Ovary (tissue), 9 donors: ENCODE measurements around the gene CGA. TPM values are rescaled to one million over a fixed set of nuclear protein-coding genes. Genes with fewer than 3 reads are reported as not detected.

Source experiments
- DNase-seq, 5 donors: peaks; one replicate each; pipeline ENCODE4 v3.0.0-alpha.2; 2019 to 2020
- H3K27ac ChIP-seq, 2 donors: fragments of 200-600 bp; one replicate each; pipeline versions ENCODE4 v1.5.1 to v1.8.0; 2019 to 2022
- H3K27me3 ChIP-seq: fragments of 200-600 bp; one replicate; pipeline ENCODE4 v1.8.0; 2022
- H3K36me3 ChIP-seq: fragments of 200-600 bp; sonication (generic); one replicate; pipeline ENCODE4 v1.5.1; 2019
- H3K4me1 ChIP-seq: one replicate; pipeline ENCODE4 v1.8.1; 2013; ENCODE audit warnings: mild to moderate bottlenecking, moderate library complexity; ENCODE audit not compliant: insufficient read depth
- H3K4me3 ChIP-seq: fragments of 200-600 bp; sonication (generic); one replicate; pipeline ENCODE4 v1.5.1; 2017
- H3K9me3 ChIP-seq, 2 donors: fragments of 200-600 bp in 1 of 2; sonication (generic) in 1 of 2; one replicate each; pipeline versions ENCODE4 v1.5.1 to v1.8.1; 2013 to 2019; ENCODE audit warnings: mild to moderate bottlenecking in 1 of 2, moderate library complexity in 1 of 2
- EP300 ChIP-seq: sonication (generic); formaldehyde crosslinking; IDR thresholded peaks from one replicate; pipeline ENCODE4 v1.6.1; 2017; ENCODE audit warnings: antibody characterized with exemption
- POLR2A ChIP-seq: fragments of 450-650 bp; IDR thresholded peaks from one replicate; pipeline ENCODE4 v1.6.1; 2017; ENCODE audit warnings: antibody characterized with exemption, mild to moderate bottlenecking, moderate library complexity
- WGBS, 3 donors: extraction: QIAGEN DNeasy Blood & Tissue Kit in 1 of 3; methylation state at CpG; one replicate each; pipeline versions ENCODE4 v1.1.5 to v1.1.7; 2013 to 2017; 5-methylcytosine and 5-hydroxymethylcytosine counted together
- intact Hi-C, 4 donors: fragments of 100-400 bp; cut with DNase I; formaldehyde crosslinking; loops; one replicate each; pipeline versions ENCODE4 v1.11.0 to v1.15.1; 2022 to 2023
- polyA plus RNA-seq, 2 donors: library from polyadenylated mRNA; stranded (reverse); fragments of 200-250 nt in 1 of 2; fragments of 350-450 nt in 1 of 2; fragmentation: Illumina TruSeq in 1 of 2; extraction: RNeasy Lipid Tissue Mini Kit (QIAGEN cat#74804) in 1 of 2; gene quantifications; one replicate each; pipeline ENCODE4 v1.2.3, GENCODE V29; 2013 to 2014
- total RNA-seq, 7 donors: library from RNA; depleted of rRNA in 2 of 7; stranded (reverse); fragments of >200 nt in 2 of 7; fragmentation: NEBNext Ultra II Directional in 3 of 7; extraction: Animal tissue kit (Norgen Biotek cat#: 25700) in 3 of 7; gene quantifications; one replicate each; pipeline versions ENCODE4 v1.1.0 to v1.2.4, GENCODE V29; 2016 to 2023
- TF ChIP-seq, protein P1 (sequence below), 3 donors: fragments of 450-650 bp in 2 of 3; fragments of 200-600 bp in 1 of 3; IDR thresholded peaks; one replicate each; pipeline versions ENCODE4 v1.5.1 to v1.8.0; 2016 to 2022; ENCODE audit warnings: antibody characterized with exemption in 3 of 3, mild to moderate bottlenecking in 1 of 3
- donor health status: DM: no; HTN: no; CAD: no; lungs with moderate emphysema.
- donor health status: DM: no; HTN: no; CAD: no.
- donor health status: Bipolar disorder and iron deficiency.
- donor health status: DM: yes; HTN: yes; CAD: no.
- donor health status: DM: no; HTN: no; CAD: no.
- donor health status: DM: yes; HTN: yes; CAD: no.

The CGA gene
- total and polyA plus RNA-seq, 9 donors, result not detected

DNA sequence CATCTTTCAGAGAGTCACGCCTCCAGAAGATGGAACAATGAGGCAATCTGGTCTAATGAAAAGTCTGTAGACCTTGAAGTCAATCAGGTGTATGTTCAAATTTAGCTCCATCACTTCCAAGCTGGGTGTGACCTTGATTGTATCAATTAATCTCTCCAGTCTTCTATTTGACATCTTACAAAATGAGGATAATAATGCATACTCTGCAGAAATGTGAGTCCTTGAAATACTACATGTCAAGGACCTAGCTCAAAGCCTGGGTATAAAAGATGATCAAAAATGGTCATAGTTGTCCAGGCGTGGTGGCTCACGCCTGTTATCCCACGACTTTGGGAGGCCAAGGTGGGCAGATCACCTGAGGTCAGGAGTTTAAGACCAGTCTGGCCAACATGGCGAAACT, 29.8 kb downstream of the CGA start:
- H3K27ac ChIP-seq, result no peak overlapping the region
- DNase-seq, result no peak
- no peak overlapping the region for H3K4me3 ChIP-seq
- no peaks in the 10 kb centered on the region for H3K27me3 ChIP-seq
- 67 to 88% (median 74%) methylated on average over 5 of the region's 5 CpGs for WGBS, 3 donors
- no peaks in the 10 kb centered on the region for H3K36me3 ChIP-seq
- TF ChIP-seq POLR2A, result no peak
- TF ChIP-seq EP300, result no peak
- TF ChIP-seq, protein P1, sequence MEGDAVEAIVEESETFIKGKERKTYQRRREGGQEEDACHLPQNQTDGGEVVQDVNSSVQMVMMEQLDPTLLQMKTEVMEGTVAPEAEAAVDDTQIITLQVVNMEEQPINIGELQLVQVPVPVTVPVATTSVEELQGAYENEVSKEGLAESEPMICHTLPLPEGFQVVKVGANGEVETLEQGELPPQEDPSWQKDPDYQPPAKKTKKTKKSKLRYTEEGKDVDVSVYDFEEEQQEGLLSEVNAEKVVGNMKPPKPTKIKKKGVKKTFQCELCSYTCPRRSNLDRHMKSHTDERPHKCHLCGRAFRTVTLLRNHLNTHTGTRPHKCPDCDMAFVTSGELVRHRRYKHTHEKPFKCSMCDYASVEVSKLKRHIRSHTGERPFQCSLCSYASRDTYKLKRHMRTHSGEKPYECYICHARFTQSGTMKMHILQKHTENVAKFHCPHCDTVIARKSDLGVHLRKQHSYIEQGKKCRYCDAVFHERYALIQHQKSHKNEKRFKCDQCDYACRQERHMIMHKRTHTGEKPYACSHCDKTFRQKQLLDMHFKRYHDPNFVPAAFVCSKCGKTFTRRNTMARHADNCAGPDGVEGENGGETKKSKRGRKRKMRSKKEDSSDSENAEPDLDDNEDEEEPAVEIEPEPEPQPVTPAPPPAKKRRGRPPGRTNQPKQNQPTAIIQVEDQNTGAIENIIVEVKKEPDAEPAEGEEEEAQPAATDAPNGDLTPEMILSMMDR (IDR thresholded peaks at IDR 0.05), result no peak
- no peaks in the 10 kb centered on the region for H3K9me3 ChIP-seq
- intact Hi-C loops, result no loop called here
- H3K4me1 ChIP-seq, result no peaks in the 10 kb centered on the region

DNA sequence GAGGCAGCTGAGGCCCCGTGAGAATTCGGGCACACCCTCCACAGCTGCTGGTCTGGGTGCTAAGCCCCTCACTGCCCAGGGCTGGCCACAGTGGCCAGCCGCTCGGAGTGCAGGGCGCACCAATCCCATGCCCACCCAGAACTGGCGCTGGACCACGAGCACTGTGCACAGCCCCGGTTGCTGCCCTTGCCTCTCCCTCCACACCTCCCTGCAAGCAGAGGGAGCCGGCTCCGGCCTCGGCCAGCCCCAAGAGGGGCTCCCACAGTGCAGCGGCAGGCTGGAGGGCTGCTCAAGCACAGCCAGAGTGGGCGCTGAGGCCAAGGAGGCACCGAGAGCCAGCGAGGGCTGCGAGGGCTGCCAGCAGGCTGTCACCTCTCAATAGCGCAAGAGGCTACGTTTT, 35.0 kb downstream of the CGA start:
- DNase-seq, result no peak
- no peak overlapping the region for H3K27ac ChIP-seq
- H3K36me3 ChIP-seq, result no peaks in the 10 kb centered on the region
- no peaks in the 10 kb centered on the region for H3K4me1 ChIP-seq
- H3K9me3 ChIP-seq, result no peaks in the 10 kb centered on the region
- no peaks in the 10 kb centered on the region for H3K27me3 ChIP-seq
- intact Hi-C loops, result no loop called here
- WGBS, 3 donors, result 94 to 95% (median 94%) methylated on average over 18 of the region's 18 CpGs
- TF ChIP-seq, protein P1 (IDR thresholded peaks at IDR 0.05), result no peak
- TF ChIP-seq POLR2A (no peak), EP300 (no peak)
- no peak overlapping the region for H3K4me3 ChIP-seq

DNA sequence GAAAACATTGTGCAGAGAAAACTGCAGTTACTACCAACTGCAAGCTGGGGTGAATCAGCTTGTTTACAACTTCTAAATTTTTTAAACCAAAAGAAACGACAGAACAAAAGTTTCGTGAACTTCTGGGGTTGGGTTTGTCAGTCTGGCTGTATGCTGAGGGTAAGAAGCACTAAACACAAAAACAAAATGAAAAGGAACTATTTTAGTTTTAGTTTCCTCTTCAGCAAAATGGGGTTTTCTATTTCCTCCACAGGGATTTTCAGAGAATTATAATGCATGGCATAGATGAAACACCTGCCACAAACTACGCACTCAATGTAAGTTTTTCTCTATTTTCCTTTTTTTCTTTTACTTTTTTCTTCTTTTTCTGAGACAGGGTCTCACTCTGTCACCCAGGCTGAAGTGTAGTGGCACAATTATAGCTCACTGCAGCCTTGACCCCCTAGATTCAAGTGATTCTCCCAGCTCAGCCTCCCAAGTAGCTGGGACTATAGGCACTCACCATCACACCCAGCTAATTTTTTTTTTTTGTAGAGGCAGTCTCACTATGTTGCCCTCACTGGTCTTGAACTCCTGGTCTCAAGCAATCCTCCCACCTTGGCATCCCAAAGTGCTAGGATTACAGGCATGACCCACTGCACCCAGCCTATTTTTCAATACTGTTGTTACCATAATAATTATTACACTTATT, 40.6 kb downstream of the CGA start:
- Histone ChIP-seq H3K4me3 (no peak overlapping the region), H3K9me3 (no peaks in the 10 kb centered on the region), H3K27me3 (no peaks in the 10 kb centered on the region), H3K4me1 (no peaks in the 10 kb centered on the region), H3K36me3 (no peaks in the 10 kb centered on the region), H3K27ac (no peak overlapping the region)
- DNase-seq, result no peak
- intact Hi-C loops, result no loop called here
- WGBS, 3 donors, result 42 to 55% (median 43%) methylated on average over 3 of the region's 3 CpGs
- TF ChIP-seq, protein P1 (IDR thresholded peaks at IDR 0.05), result no peak
- no peak for TF ChIP-seq POLR2A

DNA sequence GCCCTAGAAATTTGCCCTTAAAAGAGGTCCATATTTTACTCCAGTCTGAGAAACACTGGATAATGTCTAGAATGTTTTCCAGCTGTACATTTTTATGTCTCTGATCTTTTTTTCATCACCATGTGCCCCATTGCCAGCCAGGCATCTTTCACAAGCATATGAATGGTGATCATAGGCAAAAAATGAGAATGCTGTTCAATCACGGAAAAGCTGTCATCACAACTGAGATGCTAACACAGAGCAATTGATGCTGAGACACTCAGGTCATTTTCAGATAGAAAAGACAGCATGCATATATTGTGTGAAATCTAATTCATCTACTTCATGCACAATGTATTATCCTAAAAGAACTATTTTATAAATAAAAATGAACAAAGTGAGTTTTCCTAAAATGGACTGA, 41.6 kb downstream of the CGA start:
- no peak for DNase-seq
- H3K27me3 ChIP-seq, result no peaks in the 10 kb centered on the region
- no peak overlapping the region for H3K27ac ChIP-seq
- no peak overlapping the region for H3K4me3 ChIP-seq
- H3K36me3 ChIP-seq, result no peaks in the 10 kb centered on the region
- H3K9me3 ChIP-seq, result no peaks in the 10 kb centered on the region
- TF ChIP-seq POLR2A (no peak), EP300 (no peak)
- TF ChIP-seq, protein P1 (IDR thresholded peaks at IDR 0.05), result no peak
- WGBS, 3 donors, result 86 to 91% (median 88%) methylated on average over 1 of the region's 1 CpG
- intact Hi-C loops, result no loop called here
- no peaks in the 10 kb centered on the region for H3K4me1 ChIP-seq
